Activated CD4-positive, alpha-beta T cell treated with anti-CD3 and anti-CD28 coated beads, Interleukin-2, amount 50 U/mL, for 4 hours (primary cell): Measurements from ENCODE around the gene SEPTIN6.

Experiments used
- DNase-seq, 2 experiments: peaks; one replicate each; pipeline ENCODE4 v3.0.0-alpha.2; 2020

Gene SEPTIN6

GRCh38 chrX:119693040-119693995, at the start of gene SEPTIN6:
Gene SEPTIN6 (minus strand): TSS chrX:119693168. CDS start chrX:119693105, 63 bp downstream.
- DNase-seq = peak; percentile 73 to 78

DNA sequence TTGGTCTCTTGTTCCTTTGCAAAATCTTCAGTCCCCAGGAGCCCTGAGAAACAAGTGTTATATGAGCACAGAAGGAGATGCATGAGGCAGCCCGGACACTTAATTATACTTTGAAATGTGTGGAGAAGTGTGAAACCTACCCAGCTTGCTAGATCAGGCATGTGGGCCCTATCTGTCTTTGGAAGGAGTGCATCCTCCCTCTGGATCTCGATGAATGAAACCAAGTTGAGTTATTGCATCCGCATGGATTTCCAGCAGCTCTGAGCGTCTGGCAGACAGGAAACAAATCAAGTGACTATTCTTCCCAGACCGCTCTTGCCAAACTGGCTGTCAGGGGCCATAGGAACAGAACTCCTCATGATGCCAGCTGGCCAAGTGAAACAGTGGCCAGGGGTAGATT, 45.8 kb upstream of the SEPTIN6 start:
- no peak for DNase-seq

- no peak for DNase-seq
Measured at GRCh38 chrX:119736206-119736764, 43.3 kb upstream of the SEPTIN6 start.

DNA sequence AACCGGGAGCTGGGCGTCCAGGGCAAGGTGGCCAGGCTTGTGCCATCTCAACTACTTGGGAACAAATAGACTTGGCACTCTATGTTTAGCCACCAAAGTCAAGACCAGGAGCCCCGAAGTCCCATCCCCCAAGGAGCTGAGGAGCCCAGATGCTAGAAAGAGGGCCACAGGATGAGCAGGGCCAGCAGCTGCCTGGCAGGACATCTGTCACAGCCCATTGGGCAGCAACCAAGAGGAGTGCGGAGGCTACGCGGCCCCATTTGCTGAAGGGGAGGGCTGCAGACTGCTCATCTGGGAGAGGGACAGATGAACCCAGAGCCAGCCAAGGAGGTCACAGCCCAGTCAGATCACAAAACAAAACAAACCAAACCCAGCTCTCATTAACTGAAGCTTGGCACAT, 42.5 kb upstream of the SEPTIN6 start:
- no peak for DNase-seq

DNA sequence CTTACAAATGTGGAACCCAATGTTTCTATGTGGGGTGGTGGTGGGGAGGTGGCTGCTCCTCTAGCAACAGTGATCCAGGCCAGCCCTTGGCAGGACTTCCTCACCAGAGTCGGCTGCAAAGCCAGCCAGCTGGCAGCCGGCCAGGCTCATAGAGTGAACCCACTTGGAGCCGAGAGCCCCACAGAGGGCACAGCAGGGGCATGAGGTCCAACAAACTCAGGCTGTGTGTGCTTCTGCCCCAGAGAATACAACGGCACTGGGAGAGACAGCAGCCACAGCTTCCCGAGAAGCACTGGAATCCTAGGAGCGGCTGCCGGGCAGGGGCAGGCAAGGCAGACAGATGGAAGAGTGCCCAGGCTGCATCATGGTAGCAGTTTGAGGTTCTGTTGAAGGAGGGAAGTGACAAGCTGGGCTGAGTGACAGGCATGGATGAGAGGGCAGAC, 42.0 kb upstream of the SEPTIN6 start:
- DNase-seq = no peak

GRCh38 chrX:119729408-119730201, 36.6 kb upstream of the SEPTIN6 start:
- peak; percentile 61 for DNase-seq

DNA sequence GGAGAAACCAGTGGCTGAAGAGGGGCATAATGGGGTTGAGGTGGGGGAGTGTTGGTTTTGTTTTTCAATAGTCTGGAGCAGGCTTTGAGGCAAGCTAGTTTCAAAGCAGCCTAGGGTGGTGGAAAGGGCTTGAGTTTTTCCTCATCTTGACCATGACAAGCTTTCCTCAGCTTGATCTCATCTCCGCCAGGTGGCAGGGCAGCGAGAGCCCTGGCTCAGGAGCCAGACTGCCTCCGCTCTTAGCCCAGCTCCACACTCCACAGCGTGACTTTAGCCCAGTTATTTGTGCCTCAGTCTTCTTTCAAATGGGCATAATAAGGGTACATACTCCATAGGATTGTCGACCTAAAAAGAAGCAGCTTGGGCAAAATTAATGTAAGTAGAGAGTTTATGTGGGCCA, 35.5 kb upstream of the SEPTIN6 start:
- DNase-seq = no peak

GRCh38 chrX:119726900-119727555, 34.1 kb upstream of the SEPTIN6 start:
- no peak for DNase-seq

- no peak for DNase-seq
Measured at GRCh38 chrX:119721926-119722325, 29.0 kb upstream of the SEPTIN6 start.

GRCh38 chrX:119721487-119721886, 28.5 kb upstream of the SEPTIN6 start:
- no peak for DNase-seq

DNA sequence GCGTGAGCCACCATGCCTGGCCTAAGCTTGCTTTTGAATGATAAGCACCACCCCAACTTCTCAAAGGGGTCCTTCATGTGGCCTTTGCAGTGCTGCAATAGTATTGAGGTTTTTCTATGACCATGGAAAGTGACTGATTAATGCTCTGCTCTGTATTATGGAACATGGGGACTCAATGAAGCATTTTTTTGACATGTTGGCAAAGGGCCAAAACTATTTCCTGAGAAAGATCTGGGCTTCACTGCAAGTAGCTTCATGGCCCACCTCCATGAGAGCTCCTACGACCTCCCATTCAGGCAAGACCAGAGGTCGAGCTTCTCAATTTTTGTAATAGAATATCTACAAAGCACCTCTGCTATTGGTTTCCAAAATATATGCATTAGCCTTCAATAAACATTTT, 16.7 kb upstream of the SEPTIN6 start:
- no peak for DNase-seq

- no peak for DNase-seq
Measured at GRCh38 chrX:119708936-119709335, 16.0 kb upstream of the SEPTIN6 start.

GRCh38 chrX:119706616-119707015, 13.6 kb upstream of the SEPTIN6 start:
- no peak for DNase-seq

DNA sequence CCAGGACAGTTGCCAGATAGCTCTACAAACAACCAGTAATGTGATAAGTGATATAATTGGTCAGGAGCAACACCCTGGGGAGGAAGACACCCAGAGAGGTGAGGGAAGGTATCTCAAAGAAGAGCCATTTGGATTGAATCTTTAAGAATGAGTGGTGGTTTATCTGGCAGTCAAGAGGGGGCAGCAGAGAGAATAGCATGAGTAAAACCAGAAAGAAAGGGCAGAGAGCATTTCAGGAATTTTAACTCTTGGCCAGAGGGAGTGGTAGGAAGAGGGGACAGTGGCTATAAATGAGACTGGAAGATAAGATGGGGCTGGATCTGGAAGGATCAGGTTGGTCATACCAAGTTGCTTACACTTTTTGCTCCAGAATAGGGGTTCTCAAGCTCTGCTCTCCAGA, 5.9 kb upstream of the SEPTIN6 start:
- no peak for DNase-seq

GRCh38 chrX:119696251-119696890, 3.4 kb upstream of the SEPTIN6 start:
- no peak for DNase-seq

DNA sequence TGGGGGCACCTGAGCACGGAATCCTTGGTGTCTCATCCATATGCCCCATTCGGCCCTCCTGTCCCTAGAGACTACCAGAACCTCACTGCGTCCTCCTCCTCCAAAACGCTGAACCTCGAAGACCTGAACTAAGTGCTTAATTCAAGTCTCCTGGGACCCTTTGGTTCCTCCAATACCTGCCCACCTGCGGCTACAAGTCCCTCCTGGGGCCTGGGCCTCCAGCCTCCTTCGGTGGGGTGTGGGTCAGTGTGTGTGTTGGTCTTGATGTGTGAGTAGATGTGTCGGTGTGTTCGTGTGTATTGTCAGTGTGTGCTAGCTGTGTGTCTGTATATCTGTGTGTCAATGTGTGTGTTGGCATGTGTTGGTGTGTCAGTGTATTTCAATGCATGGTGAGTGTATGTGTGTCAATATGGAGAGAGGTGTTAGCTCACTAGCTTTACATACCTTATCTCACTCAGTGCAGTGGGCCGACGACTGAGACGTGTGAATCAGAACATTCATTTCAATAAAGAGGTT, 2.6 kb upstream of the SEPTIN6 start:
- no peak for DNase-seq

DNA sequence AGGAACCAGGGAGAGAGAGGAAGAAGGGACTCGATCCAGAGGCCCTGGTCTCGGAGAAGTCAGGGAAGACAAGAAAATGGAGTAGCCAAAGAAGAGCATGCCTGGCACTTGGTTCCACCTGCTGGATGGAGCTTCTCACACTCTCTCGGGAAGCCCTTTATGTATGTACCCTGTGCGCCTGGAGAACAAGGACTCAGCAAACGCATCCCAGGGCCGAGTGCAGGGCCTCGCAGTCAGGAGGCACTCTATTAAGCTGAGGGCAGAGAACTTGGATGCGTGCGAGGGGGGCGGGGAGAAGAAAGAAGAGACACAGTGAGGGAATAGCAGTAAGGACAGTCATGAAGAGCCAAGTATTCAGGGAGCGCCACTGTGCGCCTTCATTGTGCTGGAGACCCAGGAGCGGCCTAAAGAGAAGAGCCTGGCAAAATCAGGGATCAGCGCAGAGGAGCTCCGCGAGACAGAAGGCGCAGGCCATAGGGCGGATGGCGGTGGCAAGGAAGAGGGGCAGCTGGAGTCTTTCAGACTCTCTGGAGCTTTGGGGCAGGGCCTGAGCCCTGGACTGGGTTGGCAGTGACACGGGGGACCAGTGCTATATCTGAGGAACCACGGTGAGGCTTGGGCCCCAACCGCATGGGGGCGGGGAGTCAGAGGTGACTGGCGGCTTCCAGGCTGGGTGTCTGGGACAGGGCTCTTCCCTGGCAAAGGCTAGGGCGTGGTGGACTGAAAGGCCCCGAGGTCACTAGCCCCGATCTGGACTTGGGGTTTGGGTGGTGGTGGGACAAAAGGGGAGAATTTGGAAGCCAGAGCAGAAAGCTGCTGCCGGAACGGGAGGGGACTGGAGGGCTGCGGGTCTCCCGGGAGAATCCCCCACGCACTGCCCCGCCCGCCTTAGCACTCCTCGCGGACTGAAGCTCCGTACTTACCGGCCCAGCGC, 1.9 kb upstream of the SEPTIN6 start:
- DNase-seq = no peak

DNA sequence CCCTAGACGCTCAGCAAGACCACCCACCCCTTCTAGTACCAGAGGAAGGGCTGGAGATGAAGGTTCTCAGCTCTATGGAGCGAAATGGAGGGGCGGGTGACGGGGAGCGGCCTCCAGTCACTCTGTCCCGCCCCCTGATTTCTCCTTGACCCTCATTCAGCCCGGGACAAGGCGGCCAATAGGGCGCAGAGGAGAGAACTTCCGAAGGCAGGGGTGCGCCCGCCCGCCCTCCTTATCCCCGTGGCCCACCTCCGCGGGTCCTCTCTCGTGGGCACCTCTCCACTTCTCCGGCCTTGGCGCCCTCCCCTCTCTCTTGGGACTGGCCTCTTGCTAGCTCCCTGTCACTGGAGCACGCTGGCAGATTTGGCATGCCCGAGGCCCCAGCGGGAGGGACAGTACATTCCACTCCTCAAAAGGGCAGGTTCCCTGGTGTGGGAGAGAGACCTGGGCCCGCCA, 1.1 kb upstream of the SEPTIN6 start:
- no peak for DNase-seq

GRCh38 chrX:119692191-119693039, 553 bp downstream of the SEPTIN6 start:
- DNase-seq = peak; percentile 49 to 50
